Omental fat pad (tissue), 4 donors: ENCODE data around the gene RTL9. TPM values are rescaled to one million over a fixed set of nuclear protein-coding genes. Genes with fewer than 3 reads are reported as not detected.
"Not testable (repeated sequence)": the region's sequence is repeated elsewhere in the genome, so short reads cannot be mapped to it uniquely, and the experiment has no call there.

Experiments used
- ATAC-seq: fragments of 150-250 bp; one replicate; pipeline ENCODE4 v1.9.1; 2016; ENCODE audit warnings: mild to moderate bottlenecking, moderate library complexity; ENCODE audit not compliant: low FRiP score
- DNase-seq: peaks from one replicate; pipeline ENCODE4 v3.0.0-alpha.2; 2019; ENCODE audit warnings: low spot score
- total RNA-seq, 4 donors: library from RNA; depleted of rRNA; stranded (reverse); fragments of >200 nt; gene quantifications; one replicate each; pipeline ENCODE4 v1.1.0, GENCODE V29; 2016
- TF ChIP-seq, protein P1 (sequence below), 3 donors: fragments of 450-650 bp; IDR thresholded peaks; one replicate each; pipeline ENCODE4 v1.5.1; 2016 to 2017; ENCODE audit warnings: antibody characterized with exemption in 3 of 3, mild to moderate bottlenecking in 3 of 3, moderate library complexity in 2 of 3

RTL9 gene
- total RNA-seq, 4 donors from 2014 or later: 0.12 to 0.46 (median 0.20) TPM

DNA sequence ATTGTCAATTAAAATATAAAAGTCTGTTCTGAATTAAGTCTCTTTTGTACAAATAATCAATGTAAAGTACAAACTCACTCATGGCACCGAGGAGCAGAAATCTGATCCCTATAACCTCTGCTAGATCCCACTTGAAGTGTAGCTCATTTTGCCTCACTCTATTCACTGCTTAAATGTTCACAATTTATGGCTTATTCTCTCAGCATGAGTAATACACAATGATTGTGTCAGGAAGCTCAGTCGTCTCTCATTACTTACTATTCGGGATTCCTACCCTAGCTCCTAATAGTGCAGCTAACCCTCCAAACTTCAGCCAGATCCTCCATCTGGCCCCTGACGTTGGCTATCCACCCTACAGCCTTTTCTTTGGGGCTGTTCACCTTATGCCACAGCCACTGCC, 36.0 kb upstream of the RTL9 start:
- TF ChIP-seq, protein P1, sequence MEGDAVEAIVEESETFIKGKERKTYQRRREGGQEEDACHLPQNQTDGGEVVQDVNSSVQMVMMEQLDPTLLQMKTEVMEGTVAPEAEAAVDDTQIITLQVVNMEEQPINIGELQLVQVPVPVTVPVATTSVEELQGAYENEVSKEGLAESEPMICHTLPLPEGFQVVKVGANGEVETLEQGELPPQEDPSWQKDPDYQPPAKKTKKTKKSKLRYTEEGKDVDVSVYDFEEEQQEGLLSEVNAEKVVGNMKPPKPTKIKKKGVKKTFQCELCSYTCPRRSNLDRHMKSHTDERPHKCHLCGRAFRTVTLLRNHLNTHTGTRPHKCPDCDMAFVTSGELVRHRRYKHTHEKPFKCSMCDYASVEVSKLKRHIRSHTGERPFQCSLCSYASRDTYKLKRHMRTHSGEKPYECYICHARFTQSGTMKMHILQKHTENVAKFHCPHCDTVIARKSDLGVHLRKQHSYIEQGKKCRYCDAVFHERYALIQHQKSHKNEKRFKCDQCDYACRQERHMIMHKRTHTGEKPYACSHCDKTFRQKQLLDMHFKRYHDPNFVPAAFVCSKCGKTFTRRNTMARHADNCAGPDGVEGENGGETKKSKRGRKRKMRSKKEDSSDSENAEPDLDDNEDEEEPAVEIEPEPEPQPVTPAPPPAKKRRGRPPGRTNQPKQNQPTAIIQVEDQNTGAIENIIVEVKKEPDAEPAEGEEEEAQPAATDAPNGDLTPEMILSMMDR (IDR thresholded peaks at IDR 0.05): no peak
- no peak for ATAC-seq

DNA sequence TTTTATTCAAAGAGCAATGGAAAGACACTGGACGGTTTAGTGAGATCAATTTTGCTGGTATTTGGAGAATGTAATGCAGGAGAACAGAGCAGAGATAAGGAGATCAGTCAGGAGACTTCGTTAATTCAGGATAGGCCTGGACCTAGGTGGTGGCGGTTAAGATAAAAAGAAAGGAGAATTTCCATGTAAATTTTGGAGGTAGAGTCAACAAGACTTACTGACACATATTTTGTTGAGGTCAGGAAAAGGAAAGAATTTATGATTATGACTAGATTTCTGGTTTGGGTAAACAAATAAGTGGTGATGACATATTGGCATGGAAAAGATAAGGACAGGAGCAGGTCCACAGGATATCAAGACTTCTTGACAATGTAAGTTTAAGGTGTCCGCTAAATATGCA, 31.9 kb upstream of the RTL9 start:
- no peak for DNase-seq

More for the DNA sequence above, 36.0 kb upstream of the RTL9 start:
- DNase-seq: no peak

DNA sequence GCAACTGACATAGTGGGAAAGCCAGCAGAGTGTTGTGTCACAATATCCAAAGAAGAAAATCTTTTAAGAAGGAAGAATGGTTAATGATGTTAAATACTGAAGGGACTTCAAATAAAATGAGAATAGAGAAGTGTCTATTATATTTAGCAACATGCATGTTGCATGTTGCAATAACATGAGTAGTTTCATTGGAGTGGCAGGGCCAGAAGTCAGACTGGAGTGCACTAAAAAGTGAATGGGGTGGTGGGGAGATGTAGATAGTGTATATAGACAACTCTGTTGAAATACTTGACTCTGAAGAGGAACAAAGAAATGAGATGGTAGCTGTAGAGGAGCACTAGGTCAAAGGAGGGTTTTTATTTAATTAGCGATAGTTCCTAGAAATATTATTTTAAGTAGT, 31.3 kb upstream of the RTL9 start:
- TF ChIP-seq, protein P1 (IDR thresholded peaks at IDR 0.05): no peak
- ATAC-seq: no peak
- DNase-seq: no peak

More for the DNA sequence above, 31.9 kb upstream of the RTL9 start:
- no peak for ATAC-seq
- TF ChIP-seq, protein P1 (IDR thresholded peaks at IDR 0.05): no peak

DNA sequence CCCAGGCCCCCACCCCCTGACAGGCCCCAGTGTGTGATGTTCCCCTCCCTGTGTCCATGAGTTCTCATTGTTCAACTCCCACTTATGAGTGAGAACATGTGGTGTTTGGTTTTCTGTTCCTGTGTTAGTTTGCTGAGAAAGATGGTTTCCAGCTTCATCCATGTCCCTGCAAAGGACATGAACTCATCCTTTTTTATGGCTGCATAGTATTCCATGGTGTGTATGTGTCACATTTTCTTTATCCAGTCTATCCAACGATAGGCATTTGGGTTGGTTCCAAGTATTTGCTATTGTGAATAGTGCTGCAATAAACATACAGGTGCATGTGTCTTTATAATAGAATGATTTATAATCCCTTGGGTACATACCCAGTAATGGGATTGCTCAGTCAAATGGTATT, 30.0 kb upstream of the RTL9 start:
- DNase-seq: not testable (repeated sequence)

DNA sequence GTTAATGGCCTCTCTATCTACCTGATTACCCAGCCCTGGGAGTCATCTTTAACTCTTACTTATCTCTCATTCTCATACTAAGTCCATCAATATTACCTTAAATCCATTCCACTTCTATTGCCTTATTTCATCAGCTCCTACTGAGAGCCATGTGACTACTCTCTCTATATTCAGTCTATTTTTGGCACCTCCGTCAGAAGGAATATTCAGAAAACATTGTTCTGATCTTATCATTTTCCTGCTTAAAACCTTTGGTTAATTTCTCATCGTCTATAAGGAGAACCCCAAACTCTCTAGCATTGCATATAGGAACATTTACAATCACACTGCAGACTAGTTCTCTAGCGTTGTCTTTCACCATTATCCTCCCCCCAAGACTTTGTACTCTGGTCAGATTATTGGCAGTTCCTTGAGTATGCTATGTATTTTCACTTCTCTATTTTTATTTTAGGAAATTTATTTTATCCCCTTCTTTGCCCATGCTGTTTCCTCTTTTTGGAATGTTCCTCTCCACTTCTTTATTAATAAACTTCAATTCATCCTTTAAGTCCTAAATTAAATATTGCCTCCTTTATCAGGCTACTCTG, 27.1 kb upstream of the RTL9 start:
- DNase-seq (no peak), ATAC-seq (no peak)
- TF ChIP-seq, protein P1 (IDR thresholded peaks at IDR 0.05): no peak

More for the DNA sequence above, 30.0 kb upstream of the RTL9 start:
- not testable (repeated sequence) for ATAC-seq

DNA sequence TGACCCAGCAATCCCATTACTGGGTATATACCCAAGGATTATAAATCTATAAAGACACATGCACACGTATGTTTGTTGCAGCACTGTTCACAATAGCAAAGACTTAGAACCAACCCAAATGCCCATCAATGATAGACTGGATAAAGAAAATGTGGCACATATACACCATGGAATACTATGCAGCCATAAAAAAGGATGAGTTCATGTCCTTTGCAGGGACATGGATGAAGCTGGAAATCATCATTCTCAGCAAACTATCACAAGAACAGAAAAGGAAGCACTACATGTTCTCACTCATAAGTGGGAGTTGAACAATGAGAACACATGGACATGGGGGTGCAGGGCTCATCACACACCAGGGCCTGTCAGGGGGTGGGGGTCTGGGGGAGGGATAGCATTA, 25.2 kb upstream of the RTL9 start:
- not testable (repeated sequence) for DNase-seq, ATAC-seq

DNA sequence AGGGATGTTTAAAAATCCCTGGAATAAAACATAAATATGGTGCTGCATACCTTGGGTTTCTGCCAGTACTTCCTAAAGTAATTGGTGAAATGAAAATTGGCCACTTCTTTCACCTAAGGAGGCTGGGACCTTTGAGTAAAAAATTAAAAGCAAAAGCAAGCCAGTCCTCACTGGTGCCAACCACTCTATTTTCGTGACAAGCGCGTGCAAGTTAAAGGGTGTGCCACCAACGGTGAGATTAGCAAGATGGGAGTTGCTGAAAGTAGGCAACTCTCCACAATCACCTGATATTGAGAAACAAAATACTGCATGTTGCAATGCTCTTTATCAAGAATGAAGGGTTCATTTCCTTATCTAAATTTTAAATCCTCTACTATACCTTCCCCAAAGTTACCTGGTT, 19.7 kb upstream of the RTL9 start:
- TF ChIP-seq, protein P1 (IDR thresholded peaks at IDR 0.05): no peak
- DNase-seq (no peak), ATAC-seq (no peak)

DNA sequence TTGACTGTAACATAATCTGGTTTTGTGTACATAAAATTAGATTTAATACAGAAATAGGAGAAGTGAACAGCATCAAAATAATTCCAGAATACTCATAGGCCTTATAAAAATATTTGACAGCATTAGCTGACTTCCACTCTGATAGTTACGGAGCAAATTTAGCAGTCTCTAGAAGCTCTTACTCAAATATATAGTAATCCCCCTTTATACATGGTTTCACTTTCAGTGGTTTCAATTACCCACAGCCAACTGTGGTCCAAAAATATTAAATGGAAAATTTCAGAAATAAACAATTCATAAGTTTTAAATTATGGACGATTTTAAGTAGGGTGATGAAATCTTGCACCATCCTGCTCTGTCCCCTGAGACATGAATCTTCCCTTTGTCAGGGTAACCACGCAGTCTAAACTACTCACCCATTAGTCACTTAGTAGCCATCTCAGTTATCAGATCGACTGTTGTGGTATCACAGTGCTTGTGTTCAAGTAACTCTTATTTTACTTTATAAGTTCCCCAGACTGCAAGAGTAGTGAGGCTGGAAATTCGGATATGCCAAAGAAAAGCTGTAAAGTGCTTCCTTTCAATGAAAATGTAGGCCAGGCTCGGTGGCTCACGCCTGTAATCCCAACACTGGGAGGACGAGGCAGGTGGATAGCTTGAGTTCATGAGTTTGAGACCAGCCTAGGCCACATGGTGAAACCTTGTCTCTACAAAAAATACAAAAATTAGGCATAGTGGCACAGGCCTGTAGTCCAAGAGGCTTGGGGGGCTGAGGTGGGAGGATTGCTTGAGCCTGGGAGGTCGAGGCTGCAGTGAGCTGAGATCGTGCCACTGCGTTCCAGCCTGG, 17.2 kb upstream of the RTL9 start:
- DNase-seq: no peak
- ATAC-seq: peak; percentile 87

More for the DNA sequence above, 17.2 kb upstream of the RTL9 start:
- TF ChIP-seq, protein P1 (IDR thresholded peaks at IDR 0.05): no peak
